Breast epithelium (tissue), 3 donors: Measurements from ENCODE around the gene LGALS7B.

Experiments used
- CTCF ChIP-seq, 3 donors: fragments of 450-650 bp; IDR thresholded peaks; one replicate each; pipeline ENCODE4 v1.5.1; 2016 to 2017; ENCODE audit warnings: antibody characterized with exemption in 3 of 3, mild to moderate bottlenecking in 3 of 3, moderate library complexity in 3 of 3
- POLR2AphosphoS5 ChIP-seq, 3 donors: sonication (generic); formaldehyde crosslinking; IDR thresholded peaks; one replicate each; pipeline ENCODE4 v1.6.1; 2017; ENCODE audit warnings: antibody characterized with exemption in 3 of 3

- TF ChIP-seq POLR2AphosphoS5 (IDR thresholded peaks at IDR 0.05) (no peak), CTCF (IDR thresholded peaks at IDR 0.05) (no peak)
These were observed 17.4 kb downstream of the LGALS7B start for GRCh38 chr19:38806371-38806770.
